Duodenal mucosa (tissue), 2 donors: Measurements from ENCODE around the gene POMT2.
"Not testable (repeated sequence)": the region's sequence is repeated elsewhere in the genome, so short reads cannot be mapped to it uniquely, and the experiment has no call there.

Source experiments
- H3K27ac ChIP-seq: one replicate; pipeline ENCODE4 v1.7.0; 2013; ENCODE audit warnings: low read depth, low read length
- H3K27me3 ChIP-seq, 2 donors: one replicate each; pipeline ENCODE4 v1.7.0; 2013; ENCODE audit warnings: low read length in 2 of 2, control low read depth in 1 of 2; ENCODE audit not compliant: insufficient read depth in 2 of 2, control insufficient read depth in 1 of 2
- H3K36me3 ChIP-seq, 2 donors: one replicate each; pipeline ENCODE4 v1.7.0; 2013; ENCODE audit warnings: low read length in 2 of 2, control low read depth in 1 of 2; ENCODE audit not compliant: insufficient read depth in 2 of 2, control insufficient read depth in 1 of 2
- H3K4me1 ChIP-seq, 2 donors: one replicate each; pipeline ENCODE4 v1.7.0; 2013; ENCODE audit warnings: low read length in 2 of 2, control low read depth in 1 of 2; ENCODE audit not compliant: insufficient read depth in 2 of 2, control insufficient read depth in 1 of 2
- H3K4me3 ChIP-seq, 2 donors: one replicate each; pipeline ENCODE4 v1.7.0; 2013; ENCODE audit warnings: low read length in 2 of 2, low read depth in 1 of 2
- H3K9ac ChIP-seq, 2 donors: one replicate each; pipeline ENCODE4 v1.7.0; 2013; ENCODE audit warnings: low read length in 2 of 2, low read depth in 1 of 2
- H3K9me3 ChIP-seq, 2 donors: one replicate each; pipeline ENCODE4 v1.7.0; 2013; ENCODE audit warnings: low read length in 2 of 2, control low read depth in 1 of 2; ENCODE audit not compliant: control insufficient read depth in 1 of 2

Gene POMT2

GRCh38 chr14:77327111-77327510 is 6.4 kb upstream of the POMT2 start:
- H3K9me3 ChIP-seq = no peaks in the 10 kb centered on the region
- no peak overlapping the region for H3K4me3 ChIP-seq
- no peak overlapping the region for H3K27ac ChIP-seq
- no peaks in the 10 kb centered on the region for H3K36me3 ChIP-seq
- H3K4me1 ChIP-seq = peaks cover 4 to 10% of the 10 kb centered on the region in 2 donors
- H3K27me3 ChIP-seq = no peaks in the 10 kb centered on the region
- no peak overlapping the region for H3K9ac ChIP-seq

GRCh38 chr14:77325746-77326094 is 5.0 kb upstream of the POMT2 start:
- Histone ChIP-seq H3K4me3 (no peak overlapping the region), H3K4me1 (peaks cover 8 to 14% of the 10 kb centered on the region in 2 donors), H3K27me3 (no peaks in the 10 kb centered on the region)

GRCh38 chr14:77324816-77325745 is 4.4 kb upstream of the POMT2 start:
- Histone ChIP-seq H3K4me3 (no peak overlapping the region), H3K27ac (no peak overlapping the region), H3K27me3 (no peaks in the 10 kb centered on the region), H3K36me3 (no peaks in the 10 kb centered on the region), H3K9ac (no peak overlapping the region), H3K9me3 (no peaks in the 10 kb centered on the region), H3K4me1 (peaks cover 8 to 15% of the 10 kb centered on the region in 2 donors)

More at GRCh38 chr14:77325746-77326094, 5.0 kb upstream of the POMT2 start:
- Histone ChIP-seq H3K9me3 (no peaks in the 10 kb centered on the region), H3K27ac (no peak overlapping the region), H3K9ac (no peak overlapping the region), H3K36me3 (no peaks in the 10 kb centered on the region)

GRCh38 chr14:77324289-77324688 is 3.6 kb upstream of the POMT2 start:
- H3K4me1 ChIP-seq = peaks cover 12 to 23% of the 10 kb centered on the region in 2 donors
- no peak overlapping the region for H3K4me3 ChIP-seq
- no peak overlapping the region for H3K9ac ChIP-seq
- no peaks in the 10 kb centered on the region for H3K36me3 ChIP-seq
- no peaks in the 10 kb centered on the region for H3K27me3 ChIP-seq
- no peaks in the 10 kb centered on the region for H3K9me3 ChIP-seq
- H3K27ac ChIP-seq = no peak overlapping the region

- Histone ChIP-seq H3K9me3 (no peaks in the 10 kb centered on the region), H3K36me3 (no peaks in the 10 kb centered on the region)
Measured at GRCh38 chr14:77323571-77323970, 2.9 kb upstream of the POMT2 start.

GRCh38 chr14:77322951-77323350 is 2.3 kb upstream of the POMT2 start:
- Histone ChIP-seq H3K9me3 (no peaks in the 10 kb centered on the region), H3K4me3 (no peak overlapping the region), H3K9ac (no peak overlapping the region), H3K4me1 (peaks cover 12 to 23% of the 10 kb centered on the region in 2 donors), H3K27ac (no peak overlapping the region), H3K27me3 (no peaks in the 10 kb centered on the region), H3K36me3 (no peaks in the 10 kb centered on the region)

More at GRCh38 chr14:77323571-77323970, 2.9 kb upstream of the POMT2 start:
- Histone ChIP-seq H3K4me3 (no peak overlapping the region), H3K4me1 (peaks cover 12 to 23% of the 10 kb centered on the region in 2 donors), H3K27ac (no peak overlapping the region), H3K9ac (no peak overlapping the region), H3K27me3 (no peaks in the 10 kb centered on the region)

GRCh38 chr14:77322250-77322902 is 1.7 kb upstream of the POMT2 start:
- Histone ChIP-seq H3K27ac (no peak overlapping the region), H3K27me3 (no peaks in the 10 kb centered on the region), H3K9me3 (no peaks in the 10 kb centered on the region), H3K36me3 (no peaks in the 10 kb centered on the region), H3K4me1 (peaks cover 17 to 26% of the 10 kb centered on the region in 2 donors), H3K4me3 (peak overlapping the region; percentile 76 to 92), H3K9ac (peak overlapping the region; percentile 14 to 77)

GRCh38 chr14:77319422-77319821 is 1.3 kb downstream of the POMT2 start:
- H3K27me3 ChIP-seq = no peaks in the 10 kb centered on the region
- no peak overlapping the region for H3K4me3 ChIP-seq
- no peaks in the 10 kb centered on the region for H3K9me3 ChIP-seq
- peaks cover 26 to 44% of the 10 kb centered on the region in 2 donors for H3K4me1 ChIP-seq
- no peak overlapping the region for H3K27ac ChIP-seq
- no peak overlapping the region for H3K9ac ChIP-seq
- peaks cover 0 to 3% of the 10 kb centered on the region in 2 donors for H3K36me3 ChIP-seq

- H3K4me3 ChIP-seq, H3K36me3 ChIP-seq, H3K27ac ChIP-seq, H3K9me3 ChIP-seq, H3K9ac ChIP-seq, H3K27me3 ChIP-seq: not testable (repeated sequence)
- H3K4me1 ChIP-seq = peaks cover 26 to 49% of the 10 kb centered on the region in 2 donors
Measured at GRCh38 chr14:77318756-77319155, 1.9 kb downstream of the POMT2 start.

- Histone ChIP-seq H3K36me3 (peaks cover 0 to 3% of the 10 kb centered on the region in 2 donors), H3K27me3 (no peaks in the 10 kb centered on the region), H3K4me3 (no peak overlapping the region), H3K27ac (no peak overlapping the region), H3K9ac (no peak overlapping the region), H3K4me1 (peaks cover 26 to 49% of the 10 kb centered on the region in 2 donors), H3K9me3 (no peaks in the 10 kb centered on the region)
Measured at GRCh38 chr14:77318006-77318553, 2.6 kb downstream of the POMT2 start.
